Activated naive CD4-positive, alpha-beta T cell treated with Interleukin-2 at 50 U/mL for 16 hours (primary cell): Measurements from ENCODE around the gene HMX1.

Experiments used
- DNase-seq: peaks from one replicate; pipeline ENCODE4 v3.0.0-alpha.2; 2020

HMX1 gene

GRCh38 chr4:8871417-8872401 is at the start of gene HMX1:
HMX1 (minus strand) TSS chr4:8871839; CDS start chr4:8871614, 225 bp downstream.
- DNase-seq, result no peak

- DNase-seq, result no peak
Measured at GRCh38 chr4:8920969-8921368, 49.3 kb upstream of the HMX1 start.

- no peak for DNase-seq
Measured at GRCh38 chr4:8920289-8920965, 48.8 kb upstream of the HMX1 start.

- no peak for DNase-seq
Measured at GRCh38 chr4:8919651-8920288, 48.1 kb upstream of the HMX1 start.

GRCh38 chr4:8917868-8918783 is 46.5 kb upstream of the HMX1 start:
- peak; percentile 69 for DNase-seq

GRCh38 chr4:8917321-8917811 is 45.7 kb upstream of the HMX1 start:
- DNase-seq, result no peak

- DNase-seq, result no peak
Measured at GRCh38 chr4:8916906-8917305, 45.3 kb upstream of the HMX1 start.

- no peak for DNase-seq
Measured at GRCh38 chr4:8916351-8916885, 44.8 kb upstream of the HMX1 start.

- no peak for DNase-seq
Measured at GRCh38 chr4:8915201-8916200, 43.9 kb upstream of the HMX1 start.

- DNase-seq, result no peak
Measured at GRCh38 chr4:8914461-8915171, 43.0 kb upstream of the HMX1 start.

- DNase-seq, result no peak
Measured at GRCh38 chr4:8913858-8914460, 42.3 kb upstream of the HMX1 start.

GRCh38 chr4:8913121-8913857 is 41.6 kb upstream of the HMX1 start:
- DNase-seq, result no peak

GRCh38 chr4:8912506-8912905 is 40.9 kb upstream of the HMX1 start:
- no peak for DNase-seq

- DNase-seq, result no peak
Measured at GRCh38 chr4:8912089-8912455, 40.4 kb upstream of the HMX1 start.

GRCh38 chr4:8911316-8912088 is 39.9 kb upstream of the HMX1 start:
- DNase-seq, result no peak

GRCh38 chr4:8910822-8911315 is 39.2 kb upstream of the HMX1 start:
- no peak for DNase-seq

- no peak for DNase-seq
Measured at GRCh38 chr4:8910100-8910821, 38.6 kb upstream of the HMX1 start.
